Astrocyte of the spinal cord (primary cell): ENCODE results near the gene FSTL1.

Source experiments
- DNase-seq: peaks from one replicate; pipeline ENCODE4 v3.0.0; 2011; ENCODE audit warnings: low read depth, low spot score
- H3K4me3 ChIP-seq: 2 replicates; pipeline ENCODE4 v1.5.1; 2011; ENCODE audit warnings: low read depth, mild to moderate bottlenecking, low read length, moderate library complexity
- in situ Hi-C: cut with HindIII; loops from 2 replicates; pipeline ENCODE4 v1.10.0; 2017; ENCODE audit warnings: low sequenced_read_pairs
- TF ChIP-seq, protein P1 (sequence below): IDR thresholded peaks from 2 replicates; pipeline ENCODE4 v1.5.1; 2012; ENCODE audit warnings: low read depth, mild to moderate bottlenecking, low read length, inconsistent platforms

The FSTL1 gene

DNA sequence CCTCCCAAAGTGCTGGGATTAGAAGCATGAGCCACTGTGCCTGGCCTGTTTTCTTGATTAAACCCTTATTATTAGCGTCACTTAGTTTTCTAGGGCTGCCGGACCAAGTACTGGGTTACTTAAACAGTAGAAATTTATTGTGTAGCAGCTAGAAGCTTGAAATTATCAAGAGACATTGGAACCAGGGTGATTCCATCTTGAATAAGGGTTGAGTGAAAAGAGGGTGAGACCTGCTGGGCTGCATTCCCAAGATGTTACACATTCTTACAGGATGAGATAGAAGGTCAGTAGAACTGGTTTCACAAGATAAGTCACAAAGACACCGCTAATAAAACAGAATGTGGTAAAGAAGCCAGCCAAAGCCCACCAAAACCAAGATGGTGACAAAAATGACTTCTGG, 18.6 kb upstream of the FSTL1 start:
- H3K4me3 ChIP-seq, result no peak overlapping the region
- TF ChIP-seq, protein P1, sequence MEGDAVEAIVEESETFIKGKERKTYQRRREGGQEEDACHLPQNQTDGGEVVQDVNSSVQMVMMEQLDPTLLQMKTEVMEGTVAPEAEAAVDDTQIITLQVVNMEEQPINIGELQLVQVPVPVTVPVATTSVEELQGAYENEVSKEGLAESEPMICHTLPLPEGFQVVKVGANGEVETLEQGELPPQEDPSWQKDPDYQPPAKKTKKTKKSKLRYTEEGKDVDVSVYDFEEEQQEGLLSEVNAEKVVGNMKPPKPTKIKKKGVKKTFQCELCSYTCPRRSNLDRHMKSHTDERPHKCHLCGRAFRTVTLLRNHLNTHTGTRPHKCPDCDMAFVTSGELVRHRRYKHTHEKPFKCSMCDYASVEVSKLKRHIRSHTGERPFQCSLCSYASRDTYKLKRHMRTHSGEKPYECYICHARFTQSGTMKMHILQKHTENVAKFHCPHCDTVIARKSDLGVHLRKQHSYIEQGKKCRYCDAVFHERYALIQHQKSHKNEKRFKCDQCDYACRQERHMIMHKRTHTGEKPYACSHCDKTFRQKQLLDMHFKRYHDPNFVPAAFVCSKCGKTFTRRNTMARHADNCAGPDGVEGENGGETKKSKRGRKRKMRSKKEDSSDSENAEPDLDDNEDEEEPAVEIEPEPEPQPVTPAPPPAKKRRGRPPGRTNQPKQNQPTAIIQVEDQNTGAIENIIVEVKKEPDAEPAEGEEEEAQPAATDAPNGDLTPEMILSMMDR, result no peak
- DNase-seq, result peak; percentile 36
- in situ Hi-C loops, result no loop called here

DNA sequence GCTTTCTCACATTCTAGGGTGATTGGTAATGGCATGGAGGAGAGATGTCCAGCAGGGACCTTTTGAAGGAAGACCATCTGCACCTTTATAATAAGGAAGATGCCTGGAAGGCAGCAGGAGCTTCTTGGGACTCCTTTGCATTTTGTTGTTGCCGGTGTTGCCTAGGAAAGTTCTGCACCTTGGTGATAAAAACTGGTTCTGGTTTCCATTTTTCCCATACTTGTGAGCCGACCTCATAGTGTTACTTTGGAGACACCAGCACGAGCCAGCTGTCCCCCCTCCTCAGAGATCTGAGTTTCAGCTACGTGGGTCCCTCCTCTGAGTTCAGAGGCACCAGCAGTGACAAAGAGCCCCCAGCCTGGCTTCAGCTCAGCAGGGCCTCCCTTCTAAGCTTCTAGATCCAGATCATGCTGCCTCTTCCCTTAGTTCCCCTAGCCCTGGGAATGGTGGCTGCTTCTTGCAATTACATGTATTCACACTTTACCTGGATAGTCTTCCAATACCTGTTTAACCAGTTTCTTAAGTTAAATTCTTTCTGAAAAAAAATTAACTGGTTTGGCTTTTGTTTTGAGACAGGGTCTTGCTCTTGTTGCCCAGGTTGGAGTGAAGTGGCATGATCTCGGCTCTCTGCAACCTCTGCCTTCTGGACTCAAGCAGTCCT, 18.0 kb upstream of the FSTL1 start:
- H3K4me3 ChIP-seq, result no peak overlapping the region
- in situ Hi-C loops, result no loop called here
- DNase-seq, result no peak
- TF ChIP-seq, protein P1, result no peak

DNA sequence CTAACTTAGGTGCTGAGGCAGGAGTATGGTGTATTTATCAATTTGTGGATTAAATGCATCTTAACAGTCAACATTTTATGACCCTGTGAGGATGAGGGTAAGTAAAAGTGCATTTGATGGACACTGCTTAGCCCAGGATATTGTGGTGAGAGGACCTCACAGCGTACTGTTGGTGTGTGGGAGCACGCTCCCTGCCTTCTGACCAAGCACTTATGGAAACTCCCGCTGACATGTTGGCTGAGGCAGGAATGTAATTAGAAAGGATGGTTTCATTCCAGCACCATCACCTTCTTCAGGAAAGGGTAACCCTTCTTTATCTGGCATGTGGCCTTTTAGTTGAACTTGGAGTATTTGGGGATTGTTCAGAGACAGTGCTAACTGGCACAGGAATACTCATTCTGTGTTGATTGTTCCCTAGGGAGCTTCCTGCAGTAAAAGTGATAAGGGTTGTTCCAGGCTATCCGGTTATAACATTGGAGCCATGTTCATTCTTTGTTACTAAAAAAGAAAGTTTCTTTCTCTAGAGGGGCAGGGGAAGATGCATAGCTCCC, 11.7 kb upstream of the FSTL1 start:
- in situ Hi-C loops, result no loop called here
- TF ChIP-seq, protein P1, result no peak
- no peak overlapping the region for H3K4me3 ChIP-seq
- no peak for DNase-seq

DNA sequence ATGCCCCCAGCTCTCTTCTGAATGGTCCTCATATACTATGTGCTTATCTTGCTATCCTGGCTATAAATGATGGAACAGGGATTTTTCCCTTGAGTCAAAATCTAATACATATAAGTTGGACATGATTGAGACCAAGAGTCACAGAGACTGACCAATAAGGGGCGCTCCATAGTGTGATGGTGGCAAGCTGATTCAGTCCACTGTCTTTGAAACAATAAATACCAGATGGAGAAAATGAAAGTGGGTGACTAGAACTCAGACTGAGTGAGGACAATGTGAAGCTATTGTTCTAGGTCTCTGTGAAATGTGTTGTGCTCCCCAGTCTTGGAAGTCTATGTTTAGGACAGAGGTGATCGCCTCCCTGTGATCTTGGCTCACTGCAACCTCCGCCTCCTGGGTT, 10.6 kb upstream of the FSTL1 start:
- no peak for DNase-seq
- no peak overlapping the region for H3K4me3 ChIP-seq
- in situ Hi-C loops, result no loop called here
- TF ChIP-seq, protein P1, result no peak

DNA sequence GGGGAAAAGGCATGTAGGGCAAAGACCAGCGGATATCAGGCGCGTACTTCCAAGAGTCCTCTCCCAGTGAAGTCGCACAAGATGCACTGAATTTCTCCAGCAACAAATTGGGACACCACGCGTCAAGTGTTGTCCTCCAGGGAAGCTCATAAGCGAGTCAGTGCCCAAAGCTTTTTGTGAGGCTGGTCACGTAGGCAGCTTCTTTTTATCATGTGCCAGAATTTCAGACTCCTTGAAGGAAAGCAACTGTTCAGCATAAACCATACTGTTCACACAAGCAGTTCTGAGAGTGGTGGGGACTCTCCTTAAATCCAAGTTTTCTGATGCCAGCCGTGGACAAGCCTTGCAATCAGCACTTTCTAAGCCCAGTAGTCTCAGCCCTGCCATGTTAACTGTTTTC, 10.1 kb upstream of the FSTL1 start:
- no peak overlapping the region for H3K4me3 ChIP-seq
- TF ChIP-seq, protein P1, result no peak
- DNase-seq, result no peak
- in situ Hi-C loops, result no loop called here

DNA sequence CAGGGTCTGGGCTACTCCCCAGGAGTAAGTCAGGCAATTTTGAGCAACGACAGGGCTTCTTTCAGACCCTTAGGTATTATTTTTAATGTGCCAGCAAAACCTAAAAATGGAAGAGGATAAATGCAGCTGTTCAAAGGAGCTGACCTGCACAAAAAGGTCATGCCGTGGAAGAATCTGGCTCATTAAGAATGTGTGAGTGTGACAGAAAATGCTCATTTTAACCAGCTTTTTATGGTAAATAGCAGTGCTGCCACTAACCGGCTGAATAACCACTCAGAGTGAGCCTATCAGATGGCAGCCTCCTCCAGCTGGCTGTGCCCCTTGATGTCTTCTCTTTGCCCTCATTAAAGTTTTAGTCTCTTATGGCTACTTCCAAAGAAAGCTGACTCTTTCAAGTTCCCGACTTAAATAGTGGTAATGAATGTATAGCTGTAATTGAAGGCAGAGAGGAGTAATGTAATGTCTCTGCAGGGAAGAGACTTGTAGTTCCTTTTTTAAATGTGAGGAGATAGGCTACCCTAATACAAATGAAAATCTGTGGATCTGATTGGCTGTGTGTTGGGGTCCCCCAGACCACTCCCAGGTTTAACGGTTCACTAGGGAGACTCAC, 9.5 kb upstream of the FSTL1 start:
- TF ChIP-seq, protein P1, result no peak
- H3K4me3 ChIP-seq, result no peak overlapping the region
- DNase-seq, result no peak
- in situ Hi-C loops, result no loop called here
